Panc1 (cell line): Measurements from ENCODE around the gene PIP5K1A. TPM values are rescaled to one million over a fixed set of nuclear protein-coding genes. Genes with fewer than 3 reads are reported as not detected.

Source experiments
- ATAC-seq: fragments of 200-7000 bp; cut with Tn5 transposase; 2 replicates; pipeline ENCODE4 v1.9.1; 2020; ENCODE audit warnings: mild to moderate bottlenecking, moderate library complexity
- BruUV-seq: library from RNA; stranded (reverse); fragments of 400-500 nt; replicated peaks from 2 replicates; lab custom pipeline; 2021; lab: Mats Ljungman, UMichigan
- CTCF ChIA-PET: fragments of 300-600 bp; sonication (Branson Sonifier 250); formaldehyde crosslinking; loops from one replicate; lab custom pipeline; 2022; ENCODE audit warnings: antibody characterized with exemption; lab: Charles Lee
- POLR2A ChIA-PET: fragments of 300-600 bp; sonication (Branson Sonifier 250); formaldehyde crosslinking; loops from one replicate; lab custom pipeline; 2022; ENCODE audit warnings: antibody characterized with exemption; lab: Charles Lee
- DNase-seq: peaks from one replicate; pipeline ENCODE4 v3.0.0-alpha.2; 2010; ENCODE audit warnings: low read depth, low spot score
- H3K27ac ChIP-seq: 2 replicates; pipeline ENCODE4 v1.5.1; 2011; ENCODE audit warnings: mild to moderate bottlenecking, low read length, inconsistent platforms
- H3K27me3 ChIP-seq: fragments of 200-500 bp; sonication (Bioruptor generic); 2 replicates; pipeline ENCODE4 v1.6.0; 2014; ENCODE audit warnings: low read length, inconsistent platforms; ENCODE audit not compliant: control insufficient read depth, insufficient read depth
- H3K36me3 ChIP-seq: fragments of 200-500 bp; sonication (Bioruptor generic); 2 replicates; pipeline ENCODE4 v1.5.1; 2014; ENCODE audit warnings: inconsistent platforms, mild to moderate bottlenecking, low read length, moderate library complexity; ENCODE audit not compliant: control insufficient read depth, insufficient read depth
- H3K4me1 ChIP-seq: 2 replicates; pipeline ENCODE4 v1.5.1; 2011; ENCODE audit warnings: inconsistent platforms, mild to moderate bottlenecking, low read length, moderate library complexity; ENCODE audit not compliant: control insufficient read depth, insufficient read depth
- H3K4me3 ChIP-seq, 2 experiments: 2 replicates each; pipeline ENCODE4 v1.5.1; 2011 to 2012; ENCODE audit warnings: low read depth in 2 of 2, low read length in 2 of 2, mild to moderate bottlenecking in 2 of 2, inconsistent platforms in 1 of 2, moderate library complexity in 1 of 2
- H3K9me3 ChIP-seq: fragments of 200-500 bp; sonication (Bioruptor generic); 2 replicates; pipeline ENCODE4 v1.5.1; 2014; ENCODE audit warnings: low read depth, mild to moderate bottlenecking, inconsistent platforms, low read length, moderate library complexity; ENCODE audit not compliant: control insufficient read depth, insufficient read depth
- POLR2AphosphoS5 ChIP-seq: IDR thresholded peaks from 2 replicates; pipeline ENCODE4 v1.6.1; 2012; ENCODE audit warnings: mild to moderate bottlenecking, low read depth, low read length, moderate library complexity
- SIN3A ChIP-seq: IDR thresholded peaks from 2 replicates; pipeline ENCODE4 v1.6.1; 2012; ENCODE audit warnings: low read depth, mild to moderate bottlenecking, low read length, moderate library complexity, borderline replicate concordance; ENCODE audit not compliant: insufficient read depth
- TCF7L2 ChIP-seq: IDR thresholded peaks from 2 replicates; pipeline ENCODE4 v1.6.1; 2011; ENCODE audit warnings: mild to moderate bottlenecking, low read depth, low read length, inconsistent platforms
- in situ Hi-C: cut with HindIII; loops from 2 replicates; pipeline ENCODE4 v1.10.0; 2016; ENCODE audit warnings: low sequenced_read_pairs, low pct_unique_long_range_greater_than_20kb
- intact Hi-C: fragments of 100-400 bp; cut with micrococcal nuclease; formaldehyde crosslinking; loops from one replicate; pipeline ENCODE4 v1.10.0; 2022; ENCODE audit not compliant: unreplicated experiment
- total RNA-seq: library from RNA; stranded (reverse); gene quantifications from one replicate; pipeline ENCODE4 v1.2.1, GENCODE V29; 2021; ENCODE audit not compliant: unreplicated experiment
- TF ChIP-seq, protein P1 (sequence below): fragments of 450-650 bp; IDR thresholded peaks from 2 replicates; pipeline ENCODE4 v1.5.1; 2017; ENCODE audit warnings: mild to moderate bottlenecking
- TF ChIP-seq, protein P2 (sequence below), 2 experiments: IDR thresholded peaks; 2 replicates each; pipeline ENCODE4 v1.6.1; 2011 to 2012; ENCODE audit warnings: low read depth in 2 of 2, control low read depth in 1 of 2, low read length in 1 of 2, mild to moderate bottlenecking in 1 of 2, moderate library complexity in 1 of 2; ENCODE audit not compliant: insufficient read depth in 1 of 2

Gene PIP5K1A
- total RNA-seq, 1 experiment from 2014 or later: 78.9 TPM

DNA sequence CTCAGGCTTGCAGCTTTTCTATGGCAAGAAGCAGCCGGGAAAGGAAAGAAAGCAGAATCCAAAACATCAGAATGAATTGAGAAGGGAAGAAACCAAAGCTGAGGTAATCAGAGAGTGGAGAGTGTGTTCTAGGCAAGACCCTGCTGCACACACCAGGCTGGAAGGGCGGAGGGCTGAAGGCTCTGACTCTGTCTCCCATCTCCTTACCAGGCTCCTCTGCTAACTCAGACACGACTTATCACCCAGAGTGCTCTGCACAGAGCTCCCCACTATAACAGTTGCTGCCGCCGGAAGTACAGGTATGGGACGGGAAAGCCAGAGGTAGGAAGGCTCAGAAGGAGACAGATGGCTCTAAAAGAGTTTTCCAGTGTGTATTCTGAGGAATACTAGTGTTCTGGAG, 31.2 kb upstream of the PIP5K1A start:
- no peak for DNase-seq
- ChIA-PET POLR2A (no interaction called here), CTCF (no interaction called here)
- intact Hi-C loops (no loop called here), in situ Hi-C loops (no loop called here)
- peak overlapping the region; percentile 83 to 92 for H3K4me3 ChIP-seq
- H3K9me3 ChIP-seq: no peaks in the 10 kb centered on the region
- no peaks in the 10 kb centered on the region for H3K27me3 ChIP-seq
- H3K4me1 ChIP-seq: peaks cover 16% of the 10 kb centered on the region
- no peak for ATAC-seq
- peak overlapping the region; percentile 99 for H3K27ac ChIP-seq
- peaks cover 9% of the 10 kb centered on the region for H3K36me3 ChIP-seq
- no TSS peak for BruUV-seq
- TF ChIP-seq, protein P1, sequence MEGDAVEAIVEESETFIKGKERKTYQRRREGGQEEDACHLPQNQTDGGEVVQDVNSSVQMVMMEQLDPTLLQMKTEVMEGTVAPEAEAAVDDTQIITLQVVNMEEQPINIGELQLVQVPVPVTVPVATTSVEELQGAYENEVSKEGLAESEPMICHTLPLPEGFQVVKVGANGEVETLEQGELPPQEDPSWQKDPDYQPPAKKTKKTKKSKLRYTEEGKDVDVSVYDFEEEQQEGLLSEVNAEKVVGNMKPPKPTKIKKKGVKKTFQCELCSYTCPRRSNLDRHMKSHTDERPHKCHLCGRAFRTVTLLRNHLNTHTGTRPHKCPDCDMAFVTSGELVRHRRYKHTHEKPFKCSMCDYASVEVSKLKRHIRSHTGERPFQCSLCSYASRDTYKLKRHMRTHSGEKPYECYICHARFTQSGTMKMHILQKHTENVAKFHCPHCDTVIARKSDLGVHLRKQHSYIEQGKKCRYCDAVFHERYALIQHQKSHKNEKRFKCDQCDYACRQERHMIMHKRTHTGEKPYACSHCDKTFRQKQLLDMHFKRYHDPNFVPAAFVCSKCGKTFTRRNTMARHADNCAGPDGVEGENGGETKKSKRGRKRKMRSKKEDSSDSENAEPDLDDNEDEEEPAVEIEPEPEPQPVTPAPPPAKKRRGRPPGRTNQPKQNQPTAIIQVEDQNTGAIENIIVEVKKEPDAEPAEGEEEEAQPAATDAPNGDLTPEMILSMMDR: no peak
- TF ChIP-seq SIN3A (no peak), TCF7L2 (no peak), POLR2AphosphoS5 (no peak)
- TF ChIP-seq, protein P2, sequence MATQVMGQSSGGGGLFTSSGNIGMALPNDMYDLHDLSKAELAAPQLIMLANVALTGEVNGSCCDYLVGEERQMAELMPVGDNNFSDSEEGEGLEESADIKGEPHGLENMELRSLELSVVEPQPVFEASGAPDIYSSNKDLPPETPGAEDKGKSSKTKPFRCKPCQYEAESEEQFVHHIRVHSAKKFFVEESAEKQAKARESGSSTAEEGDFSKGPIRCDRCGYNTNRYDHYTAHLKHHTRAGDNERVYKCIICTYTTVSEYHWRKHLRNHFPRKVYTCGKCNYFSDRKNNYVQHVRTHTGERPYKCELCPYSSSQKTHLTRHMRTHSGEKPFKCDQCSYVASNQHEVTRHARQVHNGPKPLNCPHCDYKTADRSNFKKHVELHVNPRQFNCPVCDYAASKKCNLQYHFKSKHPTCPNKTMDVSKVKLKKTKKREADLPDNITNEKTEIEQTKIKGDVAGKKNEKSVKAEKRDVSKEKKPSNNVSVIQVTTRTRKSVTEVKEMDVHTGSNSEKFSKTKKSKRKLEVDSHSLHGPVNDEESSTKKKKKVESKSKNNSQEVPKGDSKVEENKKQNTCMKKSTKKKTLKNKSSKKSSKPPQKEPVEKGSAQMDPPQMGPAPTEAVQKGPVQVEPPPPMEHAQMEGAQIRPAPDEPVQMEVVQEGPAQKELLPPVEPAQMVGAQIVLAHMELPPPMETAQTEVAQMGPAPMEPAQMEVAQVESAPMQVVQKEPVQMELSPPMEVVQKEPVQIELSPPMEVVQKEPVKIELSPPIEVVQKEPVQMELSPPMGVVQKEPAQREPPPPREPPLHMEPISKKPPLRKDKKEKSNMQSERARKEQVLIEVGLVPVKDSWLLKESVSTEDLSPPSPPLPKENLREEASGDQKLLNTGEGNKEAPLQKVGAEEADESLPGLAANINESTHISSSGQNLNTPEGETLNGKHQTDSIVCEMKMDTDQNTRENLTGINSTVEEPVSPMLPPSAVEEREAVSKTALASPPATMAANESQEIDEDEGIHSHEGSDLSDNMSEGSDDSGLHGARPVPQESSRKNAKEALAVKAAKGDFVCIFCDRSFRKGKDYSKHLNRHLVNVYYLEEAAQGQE (IDR thresholded peaks at IDR 0.05; ENCODE audit: insufficient read depth in 1 of 2, low read depth in 2 of 2, low read length in 1 of 2): no peak

DNA sequence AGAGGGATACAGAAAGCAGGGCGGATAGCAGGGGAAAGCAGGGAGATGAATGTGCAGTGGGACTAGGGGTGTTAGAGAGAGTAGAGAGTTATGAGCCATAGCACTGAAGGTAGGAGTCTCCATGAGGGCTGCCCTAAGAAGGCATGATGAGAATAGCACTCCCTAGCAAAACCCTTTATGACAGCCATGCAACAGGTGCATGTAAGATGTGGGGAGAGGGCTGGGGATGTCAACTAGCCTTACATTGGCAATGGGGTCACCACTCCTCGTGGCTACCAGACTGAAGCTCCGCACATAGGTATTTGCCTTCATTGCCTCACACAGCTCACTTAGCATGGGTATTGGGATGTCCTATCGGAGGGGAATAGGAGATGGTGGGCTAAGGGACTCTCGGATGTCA, 27.2 kb upstream of the PIP5K1A start:
- intact Hi-C loops: no loop called here
- no peaks in the 10 kb centered on the region for H3K9me3 ChIP-seq
- CTCF ChIA-PET: interaction anchor here (0.7 kb wide), 1 partner anchor 46 kb away, joined by 3 read pairs; no protein-coding TSS in a partner anchor
- DNase-seq: no peak
- no peak for ATAC-seq
- in situ Hi-C loops: no loop called here
- BruUV-seq: no TSS peak
- TF ChIP-seq TCF7L2 (no peak), POLR2AphosphoS5 (0 out of 2 replicates have a peak, but pooled peaks have one; percentile 25)
- peaks cover 7% of the 10 kb centered on the region for H3K4me1 ChIP-seq
- H3K27me3 ChIP-seq: no peaks in the 10 kb centered on the region
- H3K27ac ChIP-seq: no peak overlapping the region
- H3K4me3 ChIP-seq: no peak overlapping the region
- POLR2A ChIA-PET: no interaction called here
- peaks cover 10% of the 10 kb centered on the region for H3K36me3 ChIP-seq

DNA sequence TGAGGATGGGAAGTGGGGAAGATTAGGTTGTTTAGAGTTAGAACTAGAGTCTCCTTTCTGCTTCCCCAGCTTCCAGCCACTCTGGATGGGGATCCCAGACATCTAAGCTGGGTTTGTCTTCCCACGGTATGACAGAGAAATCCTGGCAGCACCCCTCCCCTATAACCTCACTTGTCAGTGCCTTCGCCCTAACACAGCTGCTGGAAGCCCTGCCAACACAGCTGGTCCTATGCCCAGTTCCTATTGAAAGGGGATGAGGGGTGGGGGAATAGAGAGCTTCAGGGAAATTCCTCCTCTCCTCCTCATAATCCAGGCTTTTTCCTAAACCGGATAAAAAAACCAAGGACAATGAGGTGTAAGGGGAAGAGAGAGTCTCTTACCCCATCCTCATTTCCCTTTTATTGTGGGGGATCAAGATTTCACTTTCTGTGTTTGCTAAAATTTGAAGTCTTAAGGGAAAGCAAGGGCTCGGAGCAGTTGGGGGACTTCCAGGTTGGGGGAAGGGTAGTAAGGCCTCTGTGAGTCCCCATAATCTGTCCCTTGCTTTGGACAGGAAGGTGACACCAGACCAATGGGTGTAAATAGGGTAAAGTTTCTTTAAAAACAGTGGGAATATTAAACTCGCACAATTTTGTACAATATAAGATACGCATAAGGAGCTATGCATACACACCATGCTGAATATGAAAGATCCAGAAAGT, 23.2 kb upstream of the PIP5K1A start:
- ChIA-PET CTCF (no interaction called here), POLR2A (no interaction called here)
- intact Hi-C loops: no loop called here
- in situ Hi-C loops: no loop called here
- BruUV-seq: no TSS peak
- DNase-seq (no peak), ATAC-seq (no peak)
- Histone ChIP-seq H3K27ac (no peak overlapping the region), H3K27me3 (no peaks in the 10 kb centered on the region), H3K4me1 (no peaks in the 10 kb centered on the region), H3K36me3 (0 out of 2 replicates have a peak, but pooled peaks cover 3% of the 10 kb centered on the region), H3K4me3 (no peak overlapping the region), H3K9me3 (no peaks in the 10 kb centered on the region)
- TF ChIP-seq, protein P2 (IDR thresholded peaks at IDR 0.05; ENCODE audit: insufficient read depth in 1 of 2, low read depth in 2 of 2, low read length in 1 of 2): no peak
- TF ChIP-seq, protein P1: no peak
- TF ChIP-seq SIN3A (no peak), TCF7L2 (no peak), POLR2AphosphoS5 (no peak)
